GM12891 (cell line): ENCODE data around the gene CCSER2.

Source experiments
- POLR2A ChIP-seq: IDR thresholded peaks from 2 replicates; pipeline ENCODE4 v1.6.1; 2011; ENCODE audit warnings: low read depth, low read length, control low read depth
- SPI1 ChIP-seq: IDR thresholded peaks from 2 replicates; pipeline ENCODE4 v1.6.1; 2011; ENCODE audit warnings: low read depth, low read length, control low read depth

- TF ChIP-seq POLR2A (no peak), SPI1 (no peak)
Measured at GRCh38 chr10:84321902-84322301, 6.5 kb upstream of the CCSER2 start.
